ENCODE results near the gene CCDC71.

CCDC71 gene

GRCh38 chr3:49122451-49122850 is 43.7 kb downstream of the CCDC71 start:
- TF ChIP-seq CTCF (IDR thresholded peaks at IDR 0.05; ENCODE audit: low read depth, low read length) = no peak
- DNase-seq (ENCODE audit: extremely low read depth, low read depth) = no peak

- TF ChIP-seq CTCF (IDR thresholded peaks at IDR 0.05; ENCODE audit: low read depth, low read length) = no peak
- no peak for DNase-seq (ENCODE audit: extremely low read depth, low read depth)
These were observed 44.1 kb downstream of the CCDC71 start for GRCh38 chr3:49122022-49122421.

- DNase-seq (ENCODE audit: extremely low read depth, low read depth) = no peak
- TF ChIP-seq CTCF (IDR thresholded peaks at IDR 0.05; ENCODE audit: low read depth, low read length) = no peak
These were observed 44.9 kb downstream of the CCDC71 start for GRCh38 chr3:49121132-49121736.

GRCh38 chr3:49120438-49121131 is 45.5 kb downstream of the CCDC71 start, which contains the start of gene USP19:
Gene USP19, minus strand, starts transcription at chr3:49120823. Its CDS starts 1,678 bp downstream, at chr3:49119145.
- no peak for TF ChIP-seq CTCF (IDR thresholded peaks at IDR 0.05; ENCODE audit: low read depth, low read length)
- peak; percentile 79 for DNase-seq (ENCODE audit: extremely low read depth, low read depth)

GRCh38 chr3:49120096-49120437 is 46.1 kb downstream of the CCDC71 start:
- no peak for DNase-seq (ENCODE audit: extremely low read depth, low read depth)
- no peak for TF ChIP-seq CTCF (IDR thresholded peaks at IDR 0.05; ENCODE audit: low read depth, low read length)

GRCh38 chr3:49119439-49119838 is 46.7 kb downstream of the CCDC71 start:
- no peak for TF ChIP-seq CTCF (IDR thresholded peaks at IDR 0.05; ENCODE audit: low read depth, low read length)
- DNase-seq (ENCODE audit: extremely low read depth, low read depth) = no peak

- TF ChIP-seq CTCF (IDR thresholded peaks at IDR 0.05; ENCODE audit: low read depth, low read length) = no peak
- no peak for DNase-seq (ENCODE audit: extremely low read depth, low read depth)
These were observed 47.1 kb downstream of the CCDC71 start for GRCh38 chr3:49119036-49119435.

All from AG09319 (cell line).